GM12875 (cell line): ENCODE results near the gene C1orf122.

Experiments used
- H3K4me3 ChIP-seq: one replicate; pipeline ENCODE4 v1.5.1; 2011; ENCODE audit warnings: low read depth, low read length, control low read depth
- CTCF ChIP-seq: IDR thresholded peaks from 2 replicates; pipeline ENCODE4 v1.5.1; 2011; ENCODE audit warnings: low read depth, mild to moderate bottlenecking, control low read depth, inconsistent platforms, low read length, moderate library complexity, borderline replicate concordance; ENCODE audit not compliant: insufficient read depth

C1orf122 gene

GRCh38 chr1:37792943-37793686, 14.5 kb upstream of the C1orf122 start:
- no peak overlapping the region for H3K4me3 ChIP-seq

GRCh38 chr1:37793773-37794371, 13.7 kb upstream of the C1orf122 start, which contains the start of gene MANEAL:
Gene MANEAL (plus strand): TSS chr1:37793847. CDS start chr1:37794183, 336 bp downstream.
- TF ChIP-seq CTCF: no peak
- H3K4me3 ChIP-seq: peak within 1 kb of the TSS; percentile 69

More at GRCh38 chr1:37792943-37793686, 14.5 kb upstream of the C1orf122 start:
- no peak for TF ChIP-seq CTCF

GRCh38 chr1:37794372-37795339, 12.9 kb upstream of the C1orf122 start:
- no peak for TF ChIP-seq CTCF
- peak overlapping the region; percentile 69 for H3K4me3 ChIP-seq

GRCh38 chr1:37795340-37796125, 12.1 kb upstream of the C1orf122 start:
- H3K4me3 ChIP-seq: no peak overlapping the region
- no peak for TF ChIP-seq CTCF

GRCh38 chr1:37797750-37798345, 9.7 kb upstream of the C1orf122 start:
- no peak for TF ChIP-seq CTCF
- no peak overlapping the region for H3K4me3 ChIP-seq

- no peak for TF ChIP-seq CTCF
Observed at GRCh38 chr1:37802439-37802838, 5.2 kb upstream of the C1orf122 start.

More at GRCh38 chr1:37802439-37802838, 5.2 kb upstream of the C1orf122 start:
- H3K4me3 ChIP-seq: no peak overlapping the region
